ENCODE measurements around the gene DGKB.

Gene DGKB

GRCh38 chr7:14682910-14683465, 219.6 kb downstream of the DGKB start:
- TF ChIP-seq, protein P1, sequence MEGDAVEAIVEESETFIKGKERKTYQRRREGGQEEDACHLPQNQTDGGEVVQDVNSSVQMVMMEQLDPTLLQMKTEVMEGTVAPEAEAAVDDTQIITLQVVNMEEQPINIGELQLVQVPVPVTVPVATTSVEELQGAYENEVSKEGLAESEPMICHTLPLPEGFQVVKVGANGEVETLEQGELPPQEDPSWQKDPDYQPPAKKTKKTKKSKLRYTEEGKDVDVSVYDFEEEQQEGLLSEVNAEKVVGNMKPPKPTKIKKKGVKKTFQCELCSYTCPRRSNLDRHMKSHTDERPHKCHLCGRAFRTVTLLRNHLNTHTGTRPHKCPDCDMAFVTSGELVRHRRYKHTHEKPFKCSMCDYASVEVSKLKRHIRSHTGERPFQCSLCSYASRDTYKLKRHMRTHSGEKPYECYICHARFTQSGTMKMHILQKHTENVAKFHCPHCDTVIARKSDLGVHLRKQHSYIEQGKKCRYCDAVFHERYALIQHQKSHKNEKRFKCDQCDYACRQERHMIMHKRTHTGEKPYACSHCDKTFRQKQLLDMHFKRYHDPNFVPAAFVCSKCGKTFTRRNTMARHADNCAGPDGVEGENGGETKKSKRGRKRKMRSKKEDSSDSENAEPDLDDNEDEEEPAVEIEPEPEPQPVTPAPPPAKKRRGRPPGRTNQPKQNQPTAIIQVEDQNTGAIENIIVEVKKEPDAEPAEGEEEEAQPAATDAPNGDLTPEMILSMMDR (IDR thresholded peaks at IDR 0.05; ENCODE audit: low read depth, low read length), result no peak
- H3K9me3 ChIP-seq, result no peaks in the 10 kb centered on the region
- H3K4me1 ChIP-seq, result peaks cover 28% of the 10 kb centered on the region
- peak; percentile 13 for DNase-seq
- no peaks in the 10 kb centered on the region for H3K36me3 ChIP-seq
- H3K4me3 ChIP-seq (ENCODE audit: low read depth, low read length), result no peak overlapping the region
- H3K27me3 ChIP-seq, result no peaks in the 10 kb centered on the region

DNA sequence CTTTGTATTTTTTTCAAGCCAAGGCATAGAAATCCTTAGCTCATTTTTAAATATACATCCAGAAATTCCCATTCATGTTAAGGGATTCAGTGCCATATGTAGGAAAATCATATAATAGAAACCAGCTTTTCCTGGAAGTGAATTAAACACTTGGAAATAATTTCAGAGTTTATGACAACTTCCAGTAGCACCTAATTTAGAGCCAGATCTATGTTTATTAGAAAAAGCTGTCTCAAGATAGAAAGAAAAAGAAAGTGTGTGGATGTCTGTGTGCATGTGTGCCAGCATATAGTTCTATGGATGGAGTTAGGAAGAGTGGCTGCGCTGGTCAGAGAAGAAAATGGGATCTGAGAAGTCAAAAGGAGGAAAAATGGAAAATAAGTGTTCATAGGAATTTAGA, 225.7 kb downstream of the DGKB start:
- H3K36me3 ChIP-seq, result no peaks in the 10 kb centered on the region; the same call in 1 of the 2 replicates
- TF ChIP-seq, protein P1 (IDR thresholded peaks at IDR 0.05; ENCODE audit: low read depth, low read length), result no peak
- no peaks in the 10 kb centered on the region for H3K9me3 ChIP-seq

GRCh38 chr7:14673202-14673601, 229.3 kb downstream of the DGKB start:
- DNase-seq, result no peak
- Histone ChIP-seq H3K27me3 (no peaks in the 10 kb centered on the region), H3K9me3 (no peaks in the 10 kb centered on the region), H3K36me3 (no peaks in the 10 kb centered on the region; the same call in 1 of the 2 replicates), H3K4me3 (ENCODE audit: low read depth, low read length) (no peak overlapping the region), H3K4me1 (peaks cover 15% of the 10 kb centered on the region)
- TF ChIP-seq, protein P1 (IDR thresholded peaks at IDR 0.05; ENCODE audit: low read depth, low read length), result no peak

More for the DNA sequence above, 225.7 kb downstream of the DGKB start:
- Histone ChIP-seq H3K4me1 (peaks cover 19% of the 10 kb centered on the region), H3K4me3 (ENCODE audit: low read depth, low read length) (no peak overlapping the region), H3K27me3 (no peaks in the 10 kb centered on the region)
- DNase-seq, result no peak

DNA sequence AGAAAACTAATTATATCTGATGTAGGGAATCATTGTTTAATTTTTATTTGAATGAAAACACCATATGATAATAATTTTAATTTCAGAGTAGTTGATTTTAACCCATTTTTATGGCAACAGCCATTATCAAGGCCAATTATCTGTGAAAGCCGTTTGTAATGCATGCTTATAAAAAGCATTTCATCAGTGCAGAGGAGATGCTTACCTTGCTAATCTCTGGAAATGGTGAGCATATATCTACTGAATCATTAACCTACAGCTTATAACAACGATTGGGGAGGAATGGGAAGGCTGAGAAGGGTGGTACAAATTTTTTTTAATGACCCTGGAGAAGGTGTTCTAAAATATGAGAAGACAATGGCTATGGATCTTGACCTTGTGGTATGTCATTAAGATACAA, 235.6 kb downstream of the DGKB start:
- TF ChIP-seq, protein P1 (IDR thresholded peaks at IDR 0.05; ENCODE audit: low read depth, low read length), result no peak
- DNase-seq, result no peak
- no peaks in the 10 kb centered on the region for H3K36me3 ChIP-seq
- H3K4me1 ChIP-seq, result peaks cover 20% of the 10 kb centered on the region
- no peak overlapping the region for H3K4me3 ChIP-seq (ENCODE audit: low read depth, low read length)
- no peaks in the 10 kb centered on the region for H3K27me3 ChIP-seq
- H3K9me3 ChIP-seq, result no peaks in the 10 kb centered on the region

GRCh38 chr7:14666304-14666703, 236.2 kb downstream of the DGKB start:
- Histone ChIP-seq H3K4me1 (peaks cover 20% of the 10 kb centered on the region), H3K4me3 (ENCODE audit: low read depth, low read length) (no peak overlapping the region), H3K9me3 (no peaks in the 10 kb centered on the region), H3K27me3 (no peaks in the 10 kb centered on the region), H3K36me3 (no peaks in the 10 kb centered on the region)
- peak; percentile 33 for DNase-seq
- TF ChIP-seq, protein P1 (IDR thresholded peaks at IDR 0.05; ENCODE audit: low read depth, low read length), result no peak

DNA sequence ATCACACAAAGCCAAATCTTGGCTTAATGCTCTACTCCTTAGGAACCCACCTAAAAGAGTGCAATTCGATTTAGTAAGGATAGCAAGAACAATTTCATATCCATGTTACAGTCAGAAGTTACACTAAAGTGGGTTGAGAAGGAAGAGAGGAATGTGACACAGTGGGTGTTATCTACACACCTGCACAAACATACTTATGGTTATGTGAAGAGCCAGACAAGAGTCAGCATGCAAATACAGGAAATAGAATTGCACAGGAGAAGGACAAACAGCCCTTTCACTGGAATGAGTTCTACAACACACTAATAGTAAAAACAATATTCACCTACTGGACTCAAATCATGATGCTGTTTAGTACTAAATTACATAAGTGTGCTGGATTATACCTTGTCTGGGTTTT, 262.8 kb downstream of the DGKB start:
- no peak for DNase-seq
- Histone ChIP-seq H3K27me3 (no peaks in the 10 kb centered on the region), H3K4me3 (ENCODE audit: low read depth, low read length) (no peak overlapping the region), H3K9me3 (peaks cover 3% of the 10 kb centered on the region; the same call in 1 of the 2 replicates), H3K36me3 (no peaks in the 10 kb centered on the region), H3K4me1 (peaks cover 5% of the 10 kb centered on the region)
- TF ChIP-seq, protein P1 (IDR thresholded peaks at IDR 0.05; ENCODE audit: low read depth, low read length), result no peak
